K562 (cell line): ENCODE results near the gene VWA7. TPM values are rescaled to one million over a fixed set of nuclear protein-coding genes. Genes with fewer than 3 reads are reported as not detected.

Experiments
- ESRRB ChIP-seq: fragments of 250-450 bp; sonication (Bioruptor Pico); IDR thresholded peaks from 2 replicates; pipeline ENCODE4 v1.5.0; 2020; ENCODE audit warnings: mild to moderate bottlenecking, moderate library complexity, borderline replicate concordance
- TEAD4 ChIP-seq, 2 experiments: sonication (generic) in 1 of 2; formaldehyde crosslinking in 1 of 2; IDR thresholded peaks; 2 replicates each; pipeline versions ENCODE4 v1.6.1 to v1.8.0; 2012 to 2022; ENCODE audit warnings: borderline replicate concordance in 1 of 2, inconsistent platforms in 1 of 2, low read length in 1 of 2, mild to moderate bottlenecking in 1 of 2, missing genetic modification reagents in 1 of 2
- ZNF316 ChIP-seq: fragments of 450-650 bp; IDR thresholded peaks from 2 replicates; pipeline ENCODE4 v1.6.1; 2016
- polyA plus RNA-seq, 8 experiments: library from polyadenylated mRNA; depleted of rRNA in 4 of 8; stranded (reverse) in 5 of 8; unstranded in 3 of 8; fragments of >200 nt; fragmentation: Nextera tagmentation in 2 of 8; fragmentation: Illumina TruSeq in 1 of 8; extraction: Ambion mirVana in 2 of 8; extraction: Trizol in 1 of 8; gene quantifications; 2 replicates each; pipeline versions ENCODE4 v1.2.1 to v1.2.3, GENCODE V29; 2011 to 2014; ENCODE audit warnings: inconsistent platforms in 1 of 8, missing spikeins in 1 of 8
- total RNA-seq, 7 experiments: library from RNA; depleted of rRNA in 6 of 7; stranded (reverse); fragments of >200 nt in 6 of 7; fragmentation: Illumina TruSeq in 2 of 7; extraction: Trizol in 2 of 7; gene quantifications; 2 replicates each; pipeline versions ENCODE4 v1.2.1 to v1.2.3, GENCODE V29; 2011 to 2021; ENCODE audit warnings: low replicate concordance in 1 of 7
- TF ChIP-seq, protein P1 (sequence below): fragments of 450-650 bp; IDR thresholded peaks from 2 replicates; pipeline ENCODE4 v1.6.1; 2018; ENCODE audit not compliant: partially characterized antibody
- TF ChIP-seq, protein P2 (sequence below), 2 experiments: fragments of 450-650 bp; conservative IDR thresholded peaks; 2 replicates each; pipeline ENCODE4 v1.6.1; 2017; ENCODE audit warnings: mild to moderate bottlenecking in 2 of 2, moderate library complexity in 2 of 2
- TF ChIP-seq, protein P3 (sequence below): fragments of 450-650 bp; IDR thresholded peaks from 2 replicates; pipeline ENCODE4 v1.6.1; 2016; ENCODE audit warnings: mild to moderate bottlenecking, moderate library complexity
- TF ChIP-seq, protein P4 (sequence below): fragments of 450-650 bp; IDR thresholded peaks from 2 replicates; pipeline ENCODE4 v1.6.1; 2018; ENCODE audit warnings: mild to moderate bottlenecking, low read depth; ENCODE audit not compliant: partially characterized antibody

Gene VWA7
- total and polyA plus RNA-seq, 9 of the 15 experiments (the other 6 are each of a cell fraction or from before 2014, with no cell fraction given) = 0.18 to 2.9 (median 0.95) TPM

DNA sequence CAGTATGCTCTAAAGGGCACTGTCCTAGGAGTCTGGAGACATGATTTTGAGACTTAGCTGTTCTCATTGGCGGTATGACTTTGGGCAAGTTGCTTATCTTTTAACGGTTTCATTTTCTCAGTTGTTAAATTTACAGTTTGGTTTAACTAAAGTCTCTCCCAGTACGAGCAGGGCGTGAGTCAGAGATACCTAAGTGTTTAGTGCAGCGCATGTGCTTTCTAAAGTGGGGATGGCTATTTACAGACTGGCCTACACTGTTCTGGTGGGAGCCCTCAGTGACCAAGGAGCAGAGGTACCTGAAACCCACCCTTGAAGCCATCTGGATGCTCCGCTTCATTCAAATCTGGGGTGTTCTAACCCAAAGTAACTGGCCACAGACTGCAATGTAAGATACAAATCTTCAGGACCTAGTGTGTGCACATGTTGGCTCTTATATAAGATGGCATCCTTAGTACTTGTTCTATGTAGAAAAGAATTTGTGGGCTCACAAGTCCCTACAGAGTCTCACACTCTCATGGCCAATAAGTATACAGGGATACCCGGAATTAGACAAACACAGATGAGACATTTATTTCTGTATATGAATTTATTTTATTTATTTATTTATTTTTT lies 26.6 kb downstream of the VWA7 start (continued):
- TF ChIP-seq, protein P1, sequence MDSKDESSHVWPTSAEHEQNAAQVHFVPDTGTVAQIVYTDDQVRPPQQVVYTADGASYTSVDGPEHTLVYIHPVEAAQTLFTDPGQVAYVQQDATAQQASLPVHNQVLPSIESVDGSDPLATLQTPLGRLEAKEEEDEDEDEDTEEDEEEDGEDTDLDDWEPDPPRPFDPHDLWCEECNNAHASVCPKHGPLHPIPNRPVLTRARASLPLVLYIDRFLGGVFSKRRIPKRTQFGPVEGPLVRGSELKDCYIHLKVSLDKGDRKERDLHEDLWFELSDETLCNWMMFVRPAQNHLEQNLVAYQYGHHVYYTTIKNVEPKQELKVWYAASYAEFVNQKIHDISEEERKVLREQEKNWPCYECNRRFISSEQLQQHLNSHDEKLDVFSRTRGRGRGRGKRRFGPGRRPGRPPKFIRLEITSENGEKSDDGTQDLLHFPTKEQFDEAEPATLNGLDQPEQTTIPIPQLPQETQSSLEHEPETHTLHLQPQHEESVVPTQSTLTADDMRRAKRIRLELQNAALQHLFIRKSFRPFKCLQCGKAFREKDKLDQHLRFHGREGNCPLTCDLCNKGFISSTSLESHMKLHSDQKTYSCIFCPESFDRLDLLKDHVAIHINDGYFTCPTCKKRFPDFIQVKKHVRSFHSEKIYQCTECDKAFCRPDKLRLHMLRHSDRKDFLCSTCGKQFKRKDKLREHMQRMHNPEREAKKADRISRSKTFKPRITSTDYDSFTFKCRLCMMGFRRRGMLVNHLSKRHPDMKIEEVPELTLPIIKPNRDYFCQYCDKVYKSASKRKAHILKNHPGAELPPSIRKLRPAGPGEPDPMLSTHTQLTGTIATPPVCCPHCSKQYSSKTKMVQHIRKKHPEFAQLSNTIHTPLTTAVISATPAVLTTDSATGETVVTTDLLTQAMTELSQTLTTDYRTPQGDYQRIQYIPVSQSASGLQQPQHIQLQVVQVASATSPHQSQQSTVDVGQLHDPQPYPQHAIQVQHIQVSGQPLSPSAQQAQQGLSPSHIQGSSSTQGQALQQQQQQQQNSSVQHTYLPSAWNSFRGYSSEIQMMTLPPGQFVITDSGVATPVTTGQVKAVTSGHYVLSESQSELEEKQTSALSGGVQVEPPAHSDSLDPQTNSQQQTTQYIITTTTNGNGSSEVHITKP = no peak
- no peak for TF ChIP-seq ZNF316
- no peak for TF ChIP-seq ESRRB
- TF ChIP-seq, protein P2, sequence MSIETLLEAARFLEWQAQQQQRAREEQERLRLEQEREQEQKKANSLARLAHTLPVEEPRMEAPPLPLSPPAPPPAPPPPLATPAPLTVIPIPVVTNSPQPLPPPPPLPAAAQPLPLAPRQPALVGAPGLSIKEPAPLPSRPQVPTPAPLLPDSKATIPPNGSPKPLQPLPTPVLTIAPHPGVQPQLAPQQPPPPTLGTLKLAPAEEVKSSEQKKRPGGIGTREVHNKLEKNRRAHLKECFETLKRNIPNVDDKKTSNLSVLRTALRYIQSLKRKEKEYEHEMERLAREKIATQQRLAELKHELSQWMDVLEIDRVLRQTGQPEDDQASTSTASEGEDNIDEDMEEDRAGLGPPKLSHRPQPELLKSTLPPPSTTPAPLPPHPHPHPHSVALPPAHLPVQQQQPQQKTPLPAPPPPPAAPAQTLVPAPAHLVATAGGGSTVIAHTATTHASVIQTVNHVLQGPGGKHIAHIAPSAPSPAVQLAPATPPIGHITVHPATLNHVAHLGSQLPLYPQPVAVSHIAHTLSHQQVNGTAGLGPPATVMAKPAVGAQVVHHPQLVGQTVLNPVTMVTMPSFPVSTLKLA (conservative IDR thresholded peaks at IDR 0.05) = peak in 1 of 2 experiments; percentile 51; a peak in 1 of 4 replicates
- TF ChIP-seq, protein P3, sequence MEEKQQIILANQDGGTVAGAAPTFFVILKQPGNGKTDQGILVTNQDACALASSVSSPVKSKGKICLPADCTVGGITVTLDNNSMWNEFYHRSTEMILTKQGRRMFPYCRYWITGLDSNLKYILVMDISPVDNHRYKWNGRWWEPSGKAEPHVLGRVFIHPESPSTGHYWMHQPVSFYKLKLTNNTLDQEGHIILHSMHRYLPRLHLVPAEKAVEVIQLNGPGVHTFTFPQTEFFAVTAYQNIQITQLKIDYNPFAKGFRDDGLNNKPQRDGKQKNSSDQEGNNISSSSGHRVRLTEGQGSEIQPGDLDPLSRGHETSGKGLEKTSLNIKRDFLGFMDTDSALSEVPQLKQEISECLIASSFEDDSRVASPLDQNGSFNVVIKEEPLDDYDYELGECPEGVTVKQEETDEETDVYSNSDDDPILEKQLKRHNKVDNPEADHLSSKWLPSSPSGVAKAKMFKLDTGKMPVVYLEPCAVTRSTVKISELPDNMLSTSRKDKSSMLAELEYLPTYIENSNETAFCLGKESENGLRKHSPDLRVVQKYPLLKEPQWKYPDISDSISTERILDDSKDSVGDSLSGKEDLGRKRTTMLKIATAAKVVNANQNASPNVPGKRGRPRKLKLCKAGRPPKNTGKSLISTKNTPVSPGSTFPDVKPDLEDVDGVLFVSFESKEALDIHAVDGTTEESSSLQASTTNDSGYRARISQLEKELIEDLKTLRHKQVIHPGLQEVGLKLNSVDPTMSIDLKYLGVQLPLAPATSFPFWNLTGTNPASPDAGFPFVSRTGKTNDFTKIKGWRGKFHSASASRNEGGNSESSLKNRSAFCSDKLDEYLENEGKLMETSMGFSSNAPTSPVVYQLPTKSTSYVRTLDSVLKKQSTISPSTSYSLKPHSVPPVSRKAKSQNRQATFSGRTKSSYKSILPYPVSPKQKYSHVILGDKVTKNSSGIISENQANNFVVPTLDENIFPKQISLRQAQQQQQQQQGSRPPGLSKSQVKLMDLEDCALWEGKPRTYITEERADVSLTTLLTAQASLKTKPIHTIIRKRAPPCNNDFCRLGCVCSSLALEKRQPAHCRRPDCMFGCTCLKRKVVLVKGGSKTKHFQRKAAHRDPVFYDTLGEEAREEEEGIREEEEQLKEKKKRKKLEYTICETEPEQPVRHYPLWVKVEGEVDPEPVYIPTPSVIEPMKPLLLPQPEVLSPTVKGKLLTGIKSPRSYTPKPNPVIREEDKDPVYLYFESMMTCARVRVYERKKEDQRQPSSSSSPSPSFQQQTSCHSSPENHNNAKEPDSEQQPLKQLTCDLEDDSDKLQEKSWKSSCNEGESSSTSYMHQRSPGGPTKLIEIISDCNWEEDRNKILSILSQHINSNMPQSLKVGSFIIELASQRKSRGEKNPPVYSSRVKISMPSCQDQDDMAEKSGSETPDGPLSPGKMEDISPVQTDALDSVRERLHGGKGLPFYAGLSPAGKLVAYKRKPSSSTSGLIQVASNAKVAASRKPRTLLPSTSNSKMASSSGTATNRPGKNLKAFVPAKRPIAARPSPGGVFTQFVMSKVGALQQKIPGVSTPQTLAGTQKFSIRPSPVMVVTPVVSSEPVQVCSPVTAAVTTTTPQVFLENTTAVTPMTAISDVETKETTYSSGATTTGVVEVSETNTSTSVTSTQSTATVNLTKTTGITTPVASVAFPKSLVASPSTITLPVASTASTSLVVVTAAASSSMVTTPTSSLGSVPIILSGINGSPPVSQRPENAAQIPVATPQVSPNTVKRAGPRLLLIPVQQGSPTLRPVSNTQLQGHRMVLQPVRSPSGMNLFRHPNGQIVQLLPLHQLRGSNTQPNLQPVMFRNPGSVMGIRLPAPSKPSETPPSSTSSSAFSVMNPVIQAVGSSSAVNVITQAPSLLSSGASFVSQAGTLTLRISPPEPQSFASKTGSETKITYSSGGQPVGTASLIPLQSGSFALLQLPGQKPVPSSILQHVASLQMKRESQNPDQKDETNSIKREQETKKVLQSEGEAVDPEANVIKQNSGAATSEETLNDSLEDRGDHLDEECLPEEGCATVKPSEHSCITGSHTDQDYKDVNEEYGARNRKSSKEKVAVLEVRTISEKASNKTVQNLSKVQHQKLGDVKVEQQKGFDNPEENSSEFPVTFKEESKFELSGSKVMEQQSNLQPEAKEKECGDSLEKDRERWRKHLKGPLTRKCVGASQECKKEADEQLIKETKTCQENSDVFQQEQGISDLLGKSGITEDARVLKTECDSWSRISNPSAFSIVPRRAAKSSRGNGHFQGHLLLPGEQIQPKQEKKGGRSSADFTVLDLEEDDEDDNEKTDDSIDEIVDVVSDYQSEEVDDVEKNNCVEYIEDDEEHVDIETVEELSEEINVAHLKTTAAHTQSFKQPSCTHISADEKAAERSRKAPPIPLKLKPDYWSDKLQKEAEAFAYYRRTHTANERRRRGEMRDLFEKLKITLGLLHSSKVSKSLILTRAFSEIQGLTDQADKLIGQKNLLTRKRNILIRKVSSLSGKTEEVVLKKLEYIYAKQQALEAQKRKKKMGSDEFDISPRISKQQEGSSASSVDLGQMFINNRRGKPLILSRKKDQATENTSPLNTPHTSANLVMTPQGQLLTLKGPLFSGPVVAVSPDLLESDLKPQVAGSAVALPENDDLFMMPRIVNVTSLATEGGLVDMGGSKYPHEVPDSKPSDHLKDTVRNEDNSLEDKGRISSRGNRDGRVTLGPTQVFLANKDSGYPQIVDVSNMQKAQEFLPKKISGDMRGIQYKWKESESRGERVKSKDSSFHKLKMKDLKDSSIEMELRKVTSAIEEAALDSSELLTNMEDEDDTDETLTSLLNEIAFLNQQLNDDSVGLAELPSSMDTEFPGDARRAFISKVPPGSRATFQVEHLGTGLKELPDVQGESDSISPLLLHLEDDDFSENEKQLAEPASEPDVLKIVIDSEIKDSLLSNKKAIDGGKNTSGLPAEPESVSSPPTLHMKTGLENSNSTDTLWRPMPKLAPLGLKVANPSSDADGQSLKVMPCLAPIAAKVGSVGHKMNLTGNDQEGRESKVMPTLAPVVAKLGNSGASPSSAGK = peak; percentile 23; the same call in 1 of the 2 replicates
- TF ChIP-seq, protein P4, sequence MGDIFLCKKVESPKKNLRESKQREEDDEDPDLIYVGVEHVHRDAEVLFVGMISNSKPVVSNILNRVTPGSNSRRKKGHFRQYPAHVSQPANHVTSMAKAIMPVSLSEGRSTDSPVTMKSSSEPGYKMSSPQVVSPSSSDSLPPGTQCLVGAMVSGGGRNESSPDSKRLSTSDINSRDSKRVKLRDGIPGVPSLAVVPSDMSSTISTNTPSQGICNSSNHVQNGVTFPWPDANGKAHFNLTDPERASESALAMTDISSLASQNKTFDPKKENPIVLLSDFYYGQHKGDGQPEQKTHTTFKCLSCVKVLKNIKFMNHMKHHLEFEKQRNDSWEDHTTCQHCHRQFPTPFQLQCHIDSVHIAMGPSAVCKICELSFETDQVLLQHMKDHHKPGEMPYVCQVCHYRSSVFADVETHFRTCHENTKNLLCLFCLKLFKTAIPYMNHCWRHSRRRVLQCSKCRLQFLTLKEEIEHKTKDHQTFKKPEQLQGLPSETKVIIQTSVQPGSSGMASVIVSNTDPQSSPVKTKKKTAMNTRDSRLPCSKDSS = no peak
- no peak for TF ChIP-seq TEAD4 (IDR thresholded peaks at IDR 0.05; ENCODE audit: low read length)
- no peak for TF ChIP-seq TEAD4 (CRISPR knock-in tag; IDR thresholded peaks at IDR 0.05; ENCODE audit: borderline replicate concordance)
